Measurements from ENCODE around the gene ZNF782. TPM values are rescaled to one million over a fixed set of nuclear protein-coding genes. Genes with fewer than 3 reads are reported as not detected.
"Not testable (repeated sequence)": the region's sequence is repeated elsewhere in the genome, so short reads cannot be mapped to it uniquely, and the experiment has no call there.

The ZNF782 gene
- total and polyA plus RNA-seq, 3 donors from 2014 or later = 5.1 to 18.4 (median 16.8) TPM

- intact Hi-C loops (cut with DNase I; ENCODE audit: low total_unique reads) = no loop called here
- H3K27me3 ChIP-seq = peaks cover 3% of the 10 kb centered on the region
- no peaks in the 10 kb centered on the region for H3K36me3 ChIP-seq (ENCODE audit: low read depth, missing control alignments)
- TF ChIP-seq POLR2A (IDR thresholded peaks at IDR 0.05) = no peak
- TF ChIP-seq, protein P1, sequence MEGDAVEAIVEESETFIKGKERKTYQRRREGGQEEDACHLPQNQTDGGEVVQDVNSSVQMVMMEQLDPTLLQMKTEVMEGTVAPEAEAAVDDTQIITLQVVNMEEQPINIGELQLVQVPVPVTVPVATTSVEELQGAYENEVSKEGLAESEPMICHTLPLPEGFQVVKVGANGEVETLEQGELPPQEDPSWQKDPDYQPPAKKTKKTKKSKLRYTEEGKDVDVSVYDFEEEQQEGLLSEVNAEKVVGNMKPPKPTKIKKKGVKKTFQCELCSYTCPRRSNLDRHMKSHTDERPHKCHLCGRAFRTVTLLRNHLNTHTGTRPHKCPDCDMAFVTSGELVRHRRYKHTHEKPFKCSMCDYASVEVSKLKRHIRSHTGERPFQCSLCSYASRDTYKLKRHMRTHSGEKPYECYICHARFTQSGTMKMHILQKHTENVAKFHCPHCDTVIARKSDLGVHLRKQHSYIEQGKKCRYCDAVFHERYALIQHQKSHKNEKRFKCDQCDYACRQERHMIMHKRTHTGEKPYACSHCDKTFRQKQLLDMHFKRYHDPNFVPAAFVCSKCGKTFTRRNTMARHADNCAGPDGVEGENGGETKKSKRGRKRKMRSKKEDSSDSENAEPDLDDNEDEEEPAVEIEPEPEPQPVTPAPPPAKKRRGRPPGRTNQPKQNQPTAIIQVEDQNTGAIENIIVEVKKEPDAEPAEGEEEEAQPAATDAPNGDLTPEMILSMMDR (IDR thresholded peaks at IDR 0.05) = no peak
- DNase-seq = no peak
- H3K9me3 ChIP-seq = no peaks in the 10 kb centered on the region
- H3K4me3 ChIP-seq = no peak overlapping the region
- 85 to 89% methylated on average over 7 of the region's 7 CpGs for WGBS, 2 donors
- H3K27ac ChIP-seq = no peak overlapping the region
- H3K4me1 ChIP-seq = peaks cover 3% of the 10 kb centered on the region
These were observed 20.0 kb upstream of the ZNF782 start for GRCh38 chr9:96874201-96874785.

DNA sequence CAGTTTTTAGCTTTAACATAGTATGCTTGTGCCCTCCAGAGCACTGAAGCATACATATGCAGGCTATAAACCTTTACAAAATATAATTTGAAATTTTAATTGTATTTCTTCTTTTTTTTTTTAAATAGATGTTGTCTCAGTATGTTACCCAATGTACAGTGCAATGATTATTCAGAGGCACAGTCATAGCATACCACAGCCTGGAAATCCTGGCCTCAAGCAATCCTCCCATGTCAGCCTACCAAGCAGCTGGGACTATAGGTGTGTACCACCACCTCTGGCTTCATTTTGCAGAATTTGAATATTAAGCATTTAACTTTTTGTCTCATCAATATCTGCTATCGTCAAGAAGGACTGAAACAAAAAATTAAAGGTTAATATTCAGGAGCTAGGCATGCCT is 16.9 kb upstream of the ZNF782 start:
- DNase-seq = no peak
- Histone ChIP-seq H3K4me1 (peaks cover under 1% of the 10 kb centered on the region), H3K4me3 (no peak overlapping the region), H3K27me3 (no peaks in the 10 kb centered on the region), H3K9me3 (no peaks in the 10 kb centered on the region), H3K36me3 (ENCODE audit: low read depth, missing control alignments) (no peaks in the 10 kb centered on the region), H3K27ac (no peak overlapping the region)
- TF ChIP-seq, protein P1 (IDR thresholded peaks at IDR 0.05) = no peak
- no peak for TF ChIP-seq POLR2A (IDR thresholded peaks at IDR 0.05)
- 89 to 95% methylated on average over 1 of the region's 1 CpG for WGBS, 2 donors
- intact Hi-C loops (cut with DNase I; ENCODE audit: low total_unique reads) = no loop called here

GRCh38 chr9:96868709-96869108 is 14.4 kb upstream of the ZNF782 start:
- Histone ChIP-seq H3K27ac (no peak overlapping the region), H3K9me3 (no peaks in the 10 kb centered on the region), H3K4me1 (no peaks in the 10 kb centered on the region), H3K27me3 (no peaks in the 10 kb centered on the region), H3K36me3 (ENCODE audit: low read depth, missing control alignments) (no peaks in the 10 kb centered on the region), H3K4me3 (no peak overlapping the region)
- whole genome bisulfite sequencing, 2 donors = 88 to 92% methylated on average over 5 of the region's 5 CpGs
- no peak for TF ChIP-seq POLR2A (IDR thresholded peaks at IDR 0.05)
- TF ChIP-seq, protein P1 (IDR thresholded peaks at IDR 0.05) = no peak
- DNase-seq = no peak
- intact Hi-C loops (cut with DNase I; ENCODE audit: low total_unique reads) = no loop called here

DNA sequence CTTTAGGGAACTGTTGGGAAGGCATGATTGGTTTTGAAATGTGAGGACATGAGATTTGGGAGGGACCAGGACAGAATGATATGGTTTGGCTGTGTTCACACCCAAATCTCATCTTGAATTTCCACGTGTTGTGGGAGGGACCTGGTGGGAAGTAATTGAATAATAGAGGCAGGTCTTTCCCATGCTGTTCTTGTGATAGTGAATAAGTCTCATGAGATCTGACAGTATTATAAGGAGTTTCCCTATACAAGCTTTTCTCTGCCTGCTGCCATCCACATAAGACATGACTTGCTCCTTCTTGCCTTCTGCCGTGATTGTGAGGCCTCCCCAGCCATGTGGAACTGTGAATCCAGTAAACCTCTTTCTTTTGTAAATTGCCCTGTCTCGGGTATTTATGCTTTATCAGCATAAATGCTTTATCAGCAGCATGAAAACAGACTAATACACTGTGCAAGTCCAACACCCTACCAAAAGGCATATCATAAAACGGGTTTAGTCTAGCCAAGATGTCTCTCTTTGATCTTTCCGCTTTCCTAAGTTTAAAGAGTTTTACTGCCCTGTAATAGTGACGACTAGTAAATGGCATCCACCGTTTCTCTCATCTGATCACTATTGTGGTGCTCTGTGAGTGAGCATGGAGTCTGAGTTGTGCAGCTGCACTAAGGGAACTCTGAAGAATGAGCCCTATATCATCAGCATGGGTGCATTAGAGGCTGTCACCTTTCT is 12.9 kb upstream of the ZNF782 start:
- DNase-seq = no peak
- 56 to 72% methylated on average over 7 of the region's 7 CpGs for WGBS, 2 donors
- TF ChIP-seq POLR2A (IDR thresholded peaks at IDR 0.05) = no peak
- TF ChIP-seq, protein P1 (IDR thresholded peaks at IDR 0.05) = no peak
- no peaks in the 10 kb centered on the region for H3K4me1 ChIP-seq
- H3K9me3 ChIP-seq = no peaks in the 10 kb centered on the region
- intact Hi-C loops (cut with DNase I; ENCODE audit: low total_unique reads) = no loop called here
- H3K27ac ChIP-seq = no peak overlapping the region
- H3K36me3 ChIP-seq (ENCODE audit: low read depth, missing control alignments) = no peaks in the 10 kb centered on the region
- no peaks in the 10 kb centered on the region for H3K27me3 ChIP-seq
- no peak overlapping the region for H3K4me3 ChIP-seq

DNA sequence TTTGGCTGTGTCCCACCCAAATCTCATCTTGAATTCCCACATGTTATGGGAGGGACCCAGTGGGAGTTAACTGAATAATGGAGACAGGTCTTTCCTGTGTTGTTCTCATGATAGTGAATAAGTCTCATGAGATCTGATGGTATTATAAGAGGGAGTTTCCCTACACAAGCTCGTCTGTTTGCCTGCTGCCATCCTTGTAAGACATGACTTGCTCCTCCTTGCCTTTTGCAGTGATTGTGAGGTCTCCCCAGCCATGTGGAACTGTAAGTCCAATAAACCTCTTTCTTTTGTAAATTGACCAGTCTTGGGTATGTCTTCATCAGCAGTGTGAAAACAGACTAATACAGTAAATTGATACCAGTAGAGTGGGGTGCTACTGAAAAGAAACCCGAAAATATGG is 10.9 kb upstream of the ZNF782 start:
- H3K9me3 ChIP-seq; H3K4me1 ChIP-seq; H3K27ac ChIP-seq; H3K27me3 ChIP-seq; H3K36me3 ChIP-seq (ENCODE audit: low read depth, missing control alignments); DNase-seq; H3K4me3 ChIP-seq; intact Hi-C loops (cut with DNase I; ENCODE audit: low total_unique reads): not testable (repeated sequence)
- WGBS, 2 donors = 88% methylated on average over 2 of the region's 2 CpGs
